Kasumi-1 (cell line): ENCODE data around the gene LTO1.

Experiments
- DNase-seq, 2 experiments: peaks; one replicate each; lab custom pipeline; 2025; lab: John Stamatoyannopoulos, UW

The LTO1 gene

GRCh38 chr11:69644962-69645675, 30.0 kb downstream of the LTO1 start:
- no peak for DNase-seq

- no peak for DNase-seq
These were observed 30.8 kb downstream of the LTO1 start for GRCh38 chr11:69644071-69644961.

- no peak for DNase-seq
These were observed 31.5 kb downstream of the LTO1 start for GRCh38 chr11:69643646-69644045.

GRCh38 chr11:69642913-69643632, 32.1 kb downstream of the LTO1 start:
- peak; percentile 40 to 50 for DNase-seq

GRCh38 chr11:69642549-69642912, 32.6 kb downstream of the LTO1 start:
- DNase-seq = no peak

GRCh38 chr11:69641681-69642548, 33.2 kb downstream of the LTO1 start:
- DNase-seq = no peak

GRCh38 chr11:69640995-69641581, 34.1 kb downstream of the LTO1 start, which contains the start of gene CCND1:
CCND1 (plus strand) TSS chr11:69641156; CDS start chr11:69641314, 158 bp downstream.
- DNase-seq = peak; percentile 57 to 80

- DNase-seq = no peak
These were observed 34.7 kb downstream of the LTO1 start for GRCh38 chr11:69640260-69640994.

- no peak for DNase-seq
These were observed 35.3 kb downstream of the LTO1 start for GRCh38 chr11:69639831-69640230.

- peak; percentile 87 to 90 for DNase-seq
These were observed 36.0 kb downstream of the LTO1 start for GRCh38 chr11:69638941-69639681.

GRCh38 chr11:69637941-69638871, 36.9 kb downstream of the LTO1 start:
- DNase-seq = peak; percentile 35 to 45

GRCh38 chr11:69637198-69637940, 37.8 kb downstream of the LTO1 start:
- DNase-seq = no peak

GRCh38 chr11:69636512-69637197, 38.5 kb downstream of the LTO1 start:
- no peak for DNase-seq

GRCh38 chr11:69635804-69636511, 39.2 kb downstream of the LTO1 start:
- DNase-seq = no peak

GRCh38 chr11:69635195-69635594, 40.0 kb downstream of the LTO1 start:
- no peak for DNase-seq

GRCh38 chr11:69634590-69634989, 40.6 kb downstream of the LTO1 start:
- DNase-seq = no peak

GRCh38 chr11:69634069-69634468, 41.1 kb downstream of the LTO1 start:
- no peak for DNase-seq
